GM03348 (cell line): ENCODE results near the gene JOSD1.
A peak's percentile ranks its signal among the peaks of the same experiment; 100 is the strongest.
"Not testable (repeated sequence)": the region's sequence is repeated elsewhere in the genome, so short reads cannot be mapped to it uniquely, and the experiment has no call there.

Experiments used
- DNase-seq: peaks from one replicate; pipeline ENCODE4 v3.0.0; 2012; ENCODE audit warnings: low spot score

JOSD1 gene

GRCh38 chr22:38684895-38685294 is 15.8 kb downstream of the JOSD1 start:
- DNase-seq: no peak

- peak; percentile 96 for DNase-seq
These were observed 19.0 kb downstream of the JOSD1 start, which contains the start of gene TOMM22 for GRCh38 chr22:38681582-38682335. Gene TOMM22 (plus strand): TSS chr22:38681957. CDS start chr22:38681979, 22 bp downstream.

GRCh38 chr22:38675833-38676232 is 24.9 kb downstream of the JOSD1 start:
- DNase-seq: no peak

- no peak for DNase-seq
These were observed 25.9 kb downstream of the JOSD1 start for GRCh38 chr22:38674888-38675287.

DNA sequence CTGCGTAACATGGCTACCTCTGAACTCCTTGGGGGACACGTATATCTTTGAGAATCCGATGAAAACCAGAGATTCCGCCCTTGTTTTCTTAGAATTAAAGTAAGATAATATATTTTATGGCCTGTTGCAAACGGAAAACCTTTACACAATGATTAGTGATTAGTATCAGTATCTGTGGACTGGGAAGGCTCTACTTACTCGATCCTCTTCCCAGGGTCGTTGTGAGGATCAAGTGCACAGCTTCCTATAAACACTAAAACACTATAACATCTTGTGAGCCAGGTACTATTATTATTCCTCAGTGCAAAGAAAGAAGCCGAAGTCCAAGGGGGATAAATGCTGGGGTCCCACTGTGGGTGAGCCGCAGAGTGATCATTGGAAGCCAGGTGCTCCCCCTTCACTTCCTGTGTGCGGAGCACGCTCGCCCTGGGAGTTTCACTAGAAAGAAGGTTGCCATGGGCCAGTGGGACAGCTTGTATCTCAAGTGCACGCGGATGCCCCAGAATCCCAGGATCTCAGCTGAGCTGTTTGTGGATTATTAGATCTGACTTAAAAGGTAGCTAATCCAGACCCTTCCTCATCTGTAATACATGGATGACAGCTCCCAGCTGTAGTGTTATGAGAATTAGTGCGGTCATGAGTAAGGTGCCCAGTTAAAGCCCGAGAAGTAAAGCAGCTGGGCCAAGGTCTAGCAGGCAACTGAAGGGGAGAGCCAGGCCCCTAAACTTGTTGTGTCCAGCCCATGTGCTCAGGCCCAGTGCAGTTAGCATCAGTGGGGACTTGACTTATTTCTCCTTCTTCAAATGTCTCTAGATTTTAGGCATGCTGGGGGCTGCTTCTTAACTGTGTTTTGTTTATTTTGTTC is 43.5 kb downstream of the JOSD1 start:
- peak; percentile 24 for DNase-seq

DNA sequence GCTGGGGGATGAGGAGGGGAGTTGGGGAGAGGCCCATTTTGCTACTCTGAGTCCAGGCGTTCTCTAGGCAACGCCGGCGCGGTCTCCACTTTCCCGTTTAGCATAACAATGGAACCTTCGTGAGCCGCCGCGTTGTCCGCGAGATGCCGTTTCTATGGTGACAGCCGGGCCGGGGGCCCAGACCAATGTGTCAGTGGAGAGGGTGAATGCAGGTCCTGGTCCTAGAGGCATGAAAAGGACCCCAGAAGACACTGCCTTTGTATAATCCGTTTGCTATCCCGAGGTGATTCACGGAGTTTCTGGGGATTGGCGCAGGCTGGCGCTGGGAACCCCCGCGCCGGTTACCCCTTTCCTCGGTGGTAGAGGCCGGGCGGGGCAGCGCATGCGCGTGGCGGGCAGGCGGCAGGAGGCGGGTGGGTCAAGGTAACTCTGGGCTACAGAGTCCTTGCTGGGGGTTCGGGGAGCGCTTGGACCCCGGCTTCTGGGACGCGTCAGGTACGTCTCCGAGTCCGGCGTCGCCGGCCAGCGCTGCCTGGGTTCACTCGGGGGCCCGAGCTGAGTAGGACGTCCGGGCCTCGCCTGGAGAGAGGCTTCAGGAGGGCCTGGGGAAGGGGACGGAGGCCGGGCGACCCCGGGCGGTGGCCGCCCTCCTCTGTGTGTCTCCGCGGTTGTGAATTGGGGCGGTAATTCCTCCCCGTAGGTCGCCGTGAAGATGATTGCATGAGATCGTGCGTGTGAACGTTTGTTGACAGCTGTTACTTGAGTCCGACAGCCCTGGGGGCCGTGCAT is 44.3 kb downstream of the JOSD1 start, which contains the start of the genes CBY1 and FAM227A:
TSS of gene CBY1 (plus strand) at position 383 of the 789 bp plus-strand sequence. CDS start 11,417 bp downstream, outside the sequence.
TSS of gene FAM227A (minus strand) at position 137 of the 789 bp plus-strand sequence. CDS start 6,224 bp downstream, outside the sequence.
- DNase-seq: peak; percentile 98

DNA sequence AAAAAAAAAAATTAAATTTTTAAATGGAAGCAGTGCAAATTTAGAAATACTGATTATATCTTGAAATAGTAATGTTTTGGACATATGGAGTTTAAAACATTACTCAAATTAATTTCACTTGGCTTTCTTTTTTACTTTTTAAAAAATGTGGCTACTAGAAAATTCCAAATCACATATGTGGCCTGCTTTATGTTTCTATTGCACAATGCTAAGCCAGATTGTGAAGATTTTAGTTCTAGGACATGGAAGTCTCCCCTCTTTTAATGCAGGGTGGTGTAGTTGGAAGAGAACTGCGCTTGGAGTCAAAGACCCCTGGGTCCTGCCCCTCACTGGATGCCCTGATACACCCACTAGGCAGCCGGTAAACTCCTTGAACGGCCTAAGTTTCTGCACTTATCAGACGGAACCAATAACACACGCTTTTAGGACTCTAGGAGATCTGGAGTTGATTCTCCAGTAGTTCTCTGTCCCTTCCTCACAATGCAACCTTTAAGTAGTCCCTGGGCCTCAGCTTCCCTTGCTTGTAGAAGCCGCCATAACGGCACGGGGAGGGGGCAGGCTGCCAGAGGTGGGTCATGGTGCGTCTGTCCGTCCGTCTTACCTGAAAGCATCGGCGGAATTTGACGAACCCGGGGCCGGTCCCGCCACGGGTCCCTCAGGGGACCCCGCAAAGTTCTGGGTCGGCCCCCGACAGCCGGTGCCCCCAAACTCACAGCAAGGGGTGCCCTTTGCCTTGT is 45.1 kb downstream of the JOSD1 start:
- no peak for DNase-seq

GRCh38 chr22:38653741-38654140 is 47.0 kb downstream of the JOSD1 start:
- no peak for DNase-seq

DNA sequence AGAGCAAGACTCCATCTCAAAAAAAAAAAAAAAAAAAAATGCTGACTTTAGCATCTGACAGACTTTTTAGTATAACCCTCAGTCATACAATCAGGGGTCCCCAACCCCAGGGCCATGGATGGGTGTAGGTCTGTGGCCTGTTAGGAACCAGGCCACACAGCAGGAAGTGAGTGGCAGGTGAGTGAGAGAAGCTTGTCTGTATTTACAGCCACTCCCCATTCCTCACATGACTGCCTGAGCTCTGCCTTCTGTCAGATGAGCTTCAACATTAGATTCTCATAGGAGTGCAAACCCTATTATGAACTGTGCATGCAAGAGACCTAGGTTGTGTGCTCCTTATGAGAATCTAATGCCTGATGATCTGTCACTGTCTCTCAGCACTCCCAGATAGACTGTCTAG is 47.9 kb downstream of the JOSD1 start:
- no peak for DNase-seq

DNA sequence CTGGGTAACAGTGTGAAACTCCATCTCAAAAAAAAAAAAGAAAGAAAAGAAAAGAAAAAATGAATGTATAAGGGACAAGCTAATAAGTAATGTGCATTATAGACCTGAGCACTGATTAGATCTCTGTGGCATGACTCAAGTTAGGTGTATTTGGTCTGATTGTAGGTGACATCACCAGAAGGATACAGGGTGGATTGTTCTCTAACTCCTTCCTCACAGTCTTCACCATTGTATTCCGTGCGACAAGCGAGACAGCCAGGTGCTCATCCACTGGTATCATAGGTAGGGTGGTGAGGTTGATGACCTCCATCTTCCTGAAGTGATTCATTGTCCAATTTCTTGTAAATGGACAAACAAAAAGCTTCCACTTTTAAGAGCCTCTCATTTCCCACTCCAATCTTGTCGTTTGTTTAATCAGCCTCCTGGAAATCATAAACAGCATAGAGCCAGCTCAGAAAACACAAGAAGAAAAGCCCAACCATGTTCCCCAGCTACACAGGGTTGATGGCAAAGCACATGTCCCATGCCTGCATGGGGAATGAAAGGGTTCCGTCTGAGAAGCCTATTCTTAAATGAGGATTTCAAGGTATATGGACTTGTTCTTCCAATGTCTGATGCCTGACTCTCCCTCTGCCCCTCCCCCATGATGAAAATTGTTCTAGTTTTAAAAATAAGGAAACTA is 50.8 kb downstream of the JOSD1 start:
- DNase-seq: no peak

DNA sequence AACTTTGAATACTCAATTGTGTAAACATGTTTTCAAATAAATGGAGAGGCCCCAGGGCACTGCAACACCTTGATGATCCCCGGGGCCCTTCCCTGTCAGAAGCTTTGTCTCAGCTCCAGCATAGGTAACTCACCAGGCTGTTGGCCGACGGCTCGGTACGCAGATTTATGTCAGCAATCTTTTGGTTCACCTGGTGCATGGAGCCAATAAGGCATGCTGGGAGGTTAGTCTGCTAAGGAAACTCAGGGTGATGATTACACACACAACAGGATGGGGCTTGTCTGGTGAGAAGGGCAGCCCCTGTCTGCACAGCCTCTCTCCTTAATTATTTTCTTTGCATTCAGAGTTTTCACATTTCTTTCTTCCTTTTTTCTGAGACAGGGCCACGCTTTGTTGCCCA is 55.3 kb downstream of the JOSD1 start:
- no peak for DNase-seq

- not testable (repeated sequence) for DNase-seq
These were observed 56.5 kb downstream of the JOSD1 start for GRCh38 chr22:38644245-38644644.

DNA sequence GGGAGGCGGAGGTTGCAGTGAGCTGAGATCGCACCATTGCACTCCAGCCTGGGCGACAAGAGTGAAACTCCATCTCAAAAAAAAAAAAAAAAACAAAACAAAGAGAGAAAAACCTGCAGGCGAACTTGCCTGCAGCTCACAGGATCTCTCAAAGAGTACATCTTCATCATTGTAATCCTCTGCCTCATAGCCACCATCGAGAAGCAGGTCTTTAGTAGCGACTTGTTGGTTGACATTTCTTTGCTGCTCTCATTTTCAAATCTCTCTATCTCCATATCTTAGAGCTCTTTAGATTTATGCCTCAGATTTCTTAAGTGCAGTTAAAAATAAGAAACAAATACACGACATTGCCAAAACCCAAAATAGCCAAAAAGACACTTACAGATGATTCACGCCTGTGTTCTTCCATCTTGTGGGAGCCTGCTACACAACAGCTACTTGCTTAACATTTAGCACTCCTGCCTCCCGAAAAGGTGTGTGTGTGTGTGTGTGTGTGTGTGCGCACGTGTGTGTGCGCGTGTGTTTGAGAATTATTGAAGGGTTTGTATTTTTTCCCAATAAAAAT is 59.2 kb downstream of the JOSD1 start:
- no peak for DNase-seq

- DNase-seq: no peak
These were observed 62.0 kb downstream of the JOSD1 start for GRCh38 chr22:38638728-38639127.

DNA sequence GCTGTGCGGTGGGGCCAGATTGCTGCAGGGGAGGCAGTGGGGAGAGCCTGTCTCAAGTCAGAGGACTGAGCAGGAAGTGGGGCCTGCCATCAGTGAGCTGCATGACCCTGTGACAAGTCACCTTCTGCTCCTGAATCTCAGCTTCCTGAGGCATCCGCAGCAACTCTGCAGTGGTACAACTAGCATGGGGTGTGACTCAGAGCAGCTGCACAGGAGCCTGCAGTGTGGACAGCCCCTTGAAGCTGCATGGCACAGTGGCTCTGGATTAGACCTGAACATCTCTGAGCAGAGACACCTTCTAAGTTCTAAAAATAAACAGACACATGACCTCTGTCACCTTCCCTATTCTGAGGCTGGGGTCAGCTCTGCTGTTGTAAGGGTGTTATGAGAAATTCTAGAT is 62.5 kb downstream of the JOSD1 start:
- DNase-seq: no peak
